Measurements from ENCODE around the gene GBX1.

GRCh38 chr7:151128144-151128543 lies 39.4 kb downstream of the GBX1 start:
- TF ChIP-seq, protein P1, sequence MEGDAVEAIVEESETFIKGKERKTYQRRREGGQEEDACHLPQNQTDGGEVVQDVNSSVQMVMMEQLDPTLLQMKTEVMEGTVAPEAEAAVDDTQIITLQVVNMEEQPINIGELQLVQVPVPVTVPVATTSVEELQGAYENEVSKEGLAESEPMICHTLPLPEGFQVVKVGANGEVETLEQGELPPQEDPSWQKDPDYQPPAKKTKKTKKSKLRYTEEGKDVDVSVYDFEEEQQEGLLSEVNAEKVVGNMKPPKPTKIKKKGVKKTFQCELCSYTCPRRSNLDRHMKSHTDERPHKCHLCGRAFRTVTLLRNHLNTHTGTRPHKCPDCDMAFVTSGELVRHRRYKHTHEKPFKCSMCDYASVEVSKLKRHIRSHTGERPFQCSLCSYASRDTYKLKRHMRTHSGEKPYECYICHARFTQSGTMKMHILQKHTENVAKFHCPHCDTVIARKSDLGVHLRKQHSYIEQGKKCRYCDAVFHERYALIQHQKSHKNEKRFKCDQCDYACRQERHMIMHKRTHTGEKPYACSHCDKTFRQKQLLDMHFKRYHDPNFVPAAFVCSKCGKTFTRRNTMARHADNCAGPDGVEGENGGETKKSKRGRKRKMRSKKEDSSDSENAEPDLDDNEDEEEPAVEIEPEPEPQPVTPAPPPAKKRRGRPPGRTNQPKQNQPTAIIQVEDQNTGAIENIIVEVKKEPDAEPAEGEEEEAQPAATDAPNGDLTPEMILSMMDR (conservative IDR thresholded peaks at IDR 0.05 in 1 of 2, IDR thresholded peaks at IDR 0.05 in 1 of 2; ENCODE audit: low read depth in 1 of 2, low read length in 2 of 2), result no peak
- no peak for TF ChIP-seq EZH2 (IDR thresholded peaks at IDR 0.05; ENCODE audit: low read length, missing control alignments)

Measured in fibroblast of lung (primary cell).